HCT116 (cell line): ENCODE measurements around the gene MAP7D1. TPM values are rescaled to one million over a fixed set of nuclear protein-coding genes. Genes with fewer than 3 reads are reported as not detected.

Experiments
- ATAC-seq: fragments of 200-7000 bp; cut with Tn5 transposase; 2 replicates; pipeline ENCODE4 v1.9.1; 2020; ENCODE audit warnings: mild to moderate bottlenecking, moderate library complexity
- BruUV-seq: library from RNA; stranded (reverse); fragments of 400-500 nt; replicated peaks from 2 replicates; lab custom pipeline; 2021; lab: Mats Ljungman, UMichigan
- CTCF ChIA-PET: fragments of 300-600 bp; sonication (Branson Sonifier 250); formaldehyde crosslinking; loops from one replicate; lab custom pipeline; 2021; ENCODE audit warnings: antibody characterized with exemption; lab: Charles Lee
- POLR2A ChIA-PET: fragments of 300-600, 350-600 bp; sonication (Branson Sonifier 250); formaldehyde crosslinking; loops from one replicate; lab custom pipeline; 2021; ENCODE audit warnings: antibody characterized with exemption; lab: Charles Lee
- RAD21 ChIA-PET, 2 experiments: fragments of 300-600 bp; sonication (Branson Sonifier 250); formaldehyde crosslinking; loops; one replicate each; lab custom pipeline; 2023; ENCODE audit warnings: low total read pairs in 2 of 2; ENCODE audit not compliant: uncharacterized antibody in 2 of 2, unreplicated experiment in 2 of 2, low non-redundant PET in 1 of 2; lab: Charles Lee
- DNase-seq: peaks from one replicate; pipeline ENCODE4 v3.0.0-alpha.2; 2010; ENCODE audit warnings: low read depth, low spot score
- H2AFZ ChIP-seq: fragments of 200-600 bp; shearing (Covaris generic), sonication (generic); 2 replicates; pipeline ENCODE4 v1.6.1; 2017; ENCODE audit warnings: low read depth, mixed run types, mixed read lengths, antibody characterized with exemption, low read length; ENCODE audit not compliant: poor library complexity, severe bottlenecking
- H3K27ac ChIP-seq: 2 replicates; pipeline ENCODE4 v1.5.1; 2012; ENCODE audit warnings: low read depth, low read length
- H3K27me3 ChIP-seq: fragments of 200-600 bp; sonication (generic); 2 replicates; pipeline ENCODE4 v1.6.1; 2016; ENCODE audit warnings: mixed run types, low read length, mixed read lengths; ENCODE audit not compliant: insufficient read depth
- H3K36me3 ChIP-seq, 2 experiments: fragments of 200-500 bp in 1 of 2; fragments of 200-600 bp in 1 of 2; sonication (Bioruptor generic) in 1 of 2; sonication (generic) in 1 of 2; 2 replicates each; pipeline versions ENCODE4 v1.5.1 to v1.6.1; 2014 to 2016; ENCODE audit warnings: low read length in 2 of 2, inconsistent platforms in 1 of 2, mixed read lengths in 1 of 2, mixed run types in 1 of 2; ENCODE audit not compliant: insufficient read depth in 2 of 2, control insufficient read depth in 1 of 2
- H3K4me1 ChIP-seq, 2 experiments: fragments of 200-600 bp in 1 of 2; sonication (generic) in 1 of 2; 2 replicates each; pipeline versions ENCODE4 v1.5.1 to v1.6.1; 2012 to 2017; ENCODE audit warnings: low read length in 2 of 2, inconsistent platforms in 1 of 2, mild to moderate bottlenecking in 1 of 2, mixed read lengths in 1 of 2, mixed run types in 1 of 2, moderate library complexity in 1 of 2; ENCODE audit not compliant: insufficient read depth in 2 of 2, control insufficient read depth in 1 of 2
- H3K4me2 ChIP-seq: fragments of 200-600 bp; sonication (generic); 2 replicates; pipeline ENCODE4 v1.6.1; 2017; ENCODE audit warnings: mixed run types, low read length, mixed read lengths
- H3K4me3 ChIP-seq, 2 experiments: fragments of 200-600 bp in 1 of 2; sonication (generic) in 1 of 2; replicated peaks in 1 of 2; 2 replicates each; pipeline ENCODE4 v1.5.1; 2011 to 2016; ENCODE audit warnings: low read length in 2 of 2, control low read depth in 1 of 2, low read depth in 1 of 2, mild to moderate bottlenecking in 1 of 2, mixed read lengths in 1 of 2, mixed run types in 1 of 2
- H3K79me2 ChIP-seq: fragments of 200-600 bp; sonication (generic); 2 replicates; pipeline ENCODE4 v1.6.1; 2017; ENCODE audit warnings: mild to moderate bottlenecking, mixed run types, low read length, moderate library complexity, mixed read lengths; ENCODE audit not compliant: insufficient read depth
- H3K9ac ChIP-seq: fragments of 200-600 bp; sonication (generic); 2 replicates; pipeline ENCODE4 v1.6.1; 2016; ENCODE audit warnings: low read length, mixed read lengths
- H3K9me2 ChIP-seq: fragments of 200-600 bp; sonication (generic), shearing (Covaris generic); 2 replicates; pipeline ENCODE4 v1.6.1; 2017; ENCODE audit warnings: mixed run types, mild to moderate bottlenecking, moderate library complexity; ENCODE audit not compliant: insufficient read depth
- H3K9me3 ChIP-seq, 2 experiments: fragments of 200-500 bp in 1 of 2; fragments of 200-600 bp in 1 of 2; sonication (Bioruptor generic) in 1 of 2; sonication (generic) in 1 of 2; 2 replicates each; pipeline ENCODE4 v1.6.1; 2014 to 2017; ENCODE audit warnings: low read length in 2 of 2, mixed read lengths in 2 of 2, inconsistent platforms in 1 of 2, low read depth in 1 of 2, mild to moderate bottlenecking in 1 of 2, mixed run types in 1 of 2, moderate library complexity in 1 of 2; ENCODE audit not compliant: control insufficient read depth in 1 of 2, insufficient read depth in 1 of 2
- H4K20me1 ChIP-seq: fragments of 200-600 bp; sonication (generic), shearing (Covaris generic); 2 replicates; pipeline ENCODE4 v1.6.1; 2017; ENCODE audit warnings: mixed run types, mild to moderate bottlenecking, moderate library complexity; ENCODE audit not compliant: insufficient read depth
- ATF3 ChIP-seq: IDR thresholded peaks from 2 replicates; pipeline ENCODE4 v1.6.1; 2012
- CEBPB ChIP-seq: IDR thresholded peaks from 2 replicates; pipeline ENCODE4 v1.6.1; 2012; ENCODE audit warnings: low read depth
- CTCF ChIP-seq, 3 experiments: fragments of 200-600 bp in 1 of 3; sonication (generic) in 1 of 3; IDR thresholded peaks in 2 of 3; conservative IDR thresholded peaks in 1 of 3; 2 replicates each; pipeline ENCODE4 v1.5.1; 2012 to 2017; ENCODE audit warnings: low read depth in 2 of 3, low read length in 2 of 3, antibody characterized with exemption in 1 of 3, borderline replicate concordance in 1 of 3, control low read depth in 1 of 3, mild to moderate bottlenecking in 1 of 3, mixed read lengths in 1 of 3, mixed run types in 1 of 3, moderate library complexity in 1 of 3; ENCODE audit not compliant: insufficient read depth in 1 of 3
- EZH2 ChIP-seq: fragments of 200-600 bp; sonication (generic); IDR thresholded peaks from 2 replicates; pipeline ENCODE4 v1.6.1; 2017; ENCODE audit warnings: antibody characterized with exemption, mixed run types
- EZH2phosphoT487 ChIP-seq: fragments of 200-600 bp; IDR thresholded peaks from 2 replicates; pipeline ENCODE4 v1.6.1; 2018; ENCODE audit warnings: antibody characterized with exemption, borderline replicate concordance
- FOSL1 ChIP-seq: IDR thresholded peaks from 2 replicates; pipeline ENCODE4 v1.6.1; 2012; ENCODE audit warnings: low read depth
- POLR2A ChIP-seq: IDR thresholded peaks from 2 replicates; pipeline ENCODE4 v1.7.0; 2011; ENCODE audit warnings: borderline replicate concordance; ENCODE audit not compliant: insufficient read depth, insufficient read length; ENCODE audit errors: extremely low read depth
- POLR2AphosphoS5 ChIP-seq: IDR thresholded peaks from 2 replicates; pipeline ENCODE4 v1.6.1; 2011; ENCODE audit warnings: mild to moderate bottlenecking, low read depth, low read length, moderate library complexity
- RAD21 ChIP-seq: IDR thresholded peaks from 2 replicates; pipeline ENCODE4 v1.6.1; 2012; ENCODE audit warnings: low read depth, mild to moderate bottlenecking
- SIN3A ChIP-seq: IDR thresholded peaks from 2 replicates; pipeline ENCODE4 v1.6.1; 2012; ENCODE audit warnings: low read depth
- SP1 ChIP-seq: IDR thresholded peaks from 2 replicates; pipeline ENCODE4 v1.6.1; 2012; ENCODE audit warnings: low read depth
- SRF ChIP-seq: IDR thresholded peaks from 2 replicates; pipeline ENCODE4 v1.6.1; 2012; ENCODE audit warnings: low read depth
- YY1 ChIP-seq: IDR thresholded peaks from 2 replicates; pipeline ENCODE4 v1.6.1; 2011; ENCODE audit warnings: low read length, low read depth, moderate library complexity, mild to moderate bottlenecking; ENCODE audit not compliant: insufficient replicate concordance; ENCODE audit errors: extremely low read depth
- ZBTB33 ChIP-seq: IDR thresholded peaks from 2 replicates; pipeline ENCODE4 v1.6.1; 2011; ENCODE audit warnings: mild to moderate bottlenecking, low read length, moderate library complexity; ENCODE audit not compliant: insufficient replicate concordance; ENCODE audit errors: extremely low read depth
- ZFX ChIP-seq: fragments of 450-650 bp; IDR thresholded peaks from 2 replicates; pipeline ENCODE4 v1.6.1; 2017
- intact Hi-C: fragments of 100-400 bp; cut with micrococcal nuclease; formaldehyde crosslinking; loops from 2 replicates; pipeline ENCODE4 v1.10.0; 2022
- total RNA-seq: library from RNA; stranded (reverse); gene quantifications from one replicate; pipeline ENCODE4 v1.2.1, GENCODE V29; 2021; ENCODE audit not compliant: unreplicated experiment

MAP7D1 gene
- total RNA-seq, 1 experiment from 2014 or later = 71.8 TPM

- Histone ChIP-seq H3K36me3 (no peaks in the 10 kb centered on the region), H3K79me2 (no peaks in the 10 kb centered on the region), H3K4me1 (peaks cover 0 to 8% of the 10 kb centered on the region in 2 experiments; a peak in 1 of 4 replicates), H2AFZ (no peak overlapping the region), H3K4me3 (no peak overlapping the region), H3K27ac (no peak overlapping the region), H3K27me3 (no peaks in the 10 kb centered on the region), H4K20me1 (no peaks in the 10 kb centered on the region), H3K9me2 (no peaks in the 10 kb centered on the region), H3K9ac (no peak overlapping the region), H3K9me3 (no peaks in the 10 kb centered on the region), H3K4me2 (no peak overlapping the region)
- DNase-seq = no peak
- no TSS peak for BruUV-seq
- intact Hi-C loops = no loop called here
- no peak for ATAC-seq
- TF ChIP-seq CEBPB = no peak
- TF ChIP-seq POLR2AphosphoS5 = no peak
- TF ChIP-seq EZH2phosphoT487 = no peak
- TF ChIP-seq FOSL1 = no peak
- TF ChIP-seq POLR2A = no peak
- TF ChIP-seq RAD21 = no peak
- TF ChIP-seq SIN3A = no peak
- no peak for TF ChIP-seq EZH2
- no peak for TF ChIP-seq YY1
- no peak for TF ChIP-seq SRF
- no peak for TF ChIP-seq SP1
- no peak for TF ChIP-seq ZFX
- no peak for TF ChIP-seq CTCF (IDR thresholded peaks at IDR 0.05 in 2 of 3, conservative IDR thresholded peaks at IDR 0.05 in 1 of 3; ENCODE audit: borderline replicate concordance in 1 of 3, insufficient read depth in 1 of 3, low read depth in 2 of 3, low read length in 2 of 3)
- TF ChIP-seq ZBTB33 = no peak
- no peak for TF ChIP-seq ATF3
- ChIA-PET CTCF (no interaction called here), RAD21 (no interaction called here), POLR2A (no interaction called here)
Measured at GRCh38 chr1:36203554-36204346, 47.8 kb downstream of the MAP7D1 start.
